SU-DHL-6 (cell line): Measurements from ENCODE around the gene ATXN7.

Source experiments
- CTCF ChIP-seq: fragments of 200-600 bp; sonication (generic); IDR thresholded peaks from one replicate; pipeline ENCODE4 v1.5.1; 2017; ENCODE audit warnings: antibody characterized with exemption, mild to moderate bottlenecking, low read length, moderate library complexity; ENCODE audit not compliant: insufficient read depth, poor library complexity, severe bottlenecking
- EZH2phosphoT487 ChIP-seq: fragments of 200-600 bp; sonication (generic), shearing (Covaris generic); conservative IDR thresholded peaks from 2 replicates; pipeline ENCODE4 v1.6.1; 2018; ENCODE audit warnings: mild to moderate bottlenecking, antibody characterized with exemption, low read length, moderate library complexity, mixed read lengths

DNA sequence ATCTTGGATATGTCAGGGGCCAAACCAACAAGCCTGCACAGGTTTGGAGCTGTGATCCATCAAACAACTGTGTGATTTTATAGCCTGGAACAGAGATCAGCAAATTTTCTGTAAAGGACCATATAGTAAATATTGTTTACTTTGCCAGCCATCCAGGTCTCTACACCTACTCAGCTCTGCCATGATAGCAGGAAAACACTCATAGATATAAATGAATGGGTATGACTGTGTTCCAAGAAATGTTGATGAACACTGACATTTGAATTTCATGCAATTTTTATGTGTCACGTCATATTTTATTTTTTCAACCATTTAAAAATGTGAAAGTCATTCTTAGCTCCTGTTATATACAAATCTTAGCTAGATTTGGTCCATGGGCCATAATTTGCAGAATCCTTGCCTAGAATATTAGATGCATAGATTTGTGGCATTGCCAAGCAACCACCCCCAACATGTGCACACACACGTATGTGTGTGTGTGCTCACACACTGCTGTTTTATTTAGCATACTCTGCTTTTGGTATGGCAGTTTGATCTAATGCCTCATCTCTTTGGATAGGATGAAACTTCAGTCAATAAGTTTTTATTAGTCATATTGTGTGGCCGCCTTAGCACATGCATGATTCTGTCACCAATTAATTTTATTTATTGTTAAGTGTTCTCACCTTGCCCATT lies 6.4 kb downstream of the ATXN7 start:
- TF ChIP-seq CTCF = no peak
- TF ChIP-seq EZH2phosphoT487 = no peak
